GM19239 (cell line): Measurements from ENCODE around the gene GHITM.

Experiments used
- DNase-seq: peaks from one replicate; pipeline ENCODE4 v3.0.0; 2011; ENCODE audit warnings: low spot score; ENCODE audit not compliant: insufficient read length
- FAIRE-seq: peaks from 2 replicates; lab custom pipeline; 2011; peaks lifted over from hg19 to GRCh38; lab: Jason Lieb, UNC

Gene GHITM

DNA sequence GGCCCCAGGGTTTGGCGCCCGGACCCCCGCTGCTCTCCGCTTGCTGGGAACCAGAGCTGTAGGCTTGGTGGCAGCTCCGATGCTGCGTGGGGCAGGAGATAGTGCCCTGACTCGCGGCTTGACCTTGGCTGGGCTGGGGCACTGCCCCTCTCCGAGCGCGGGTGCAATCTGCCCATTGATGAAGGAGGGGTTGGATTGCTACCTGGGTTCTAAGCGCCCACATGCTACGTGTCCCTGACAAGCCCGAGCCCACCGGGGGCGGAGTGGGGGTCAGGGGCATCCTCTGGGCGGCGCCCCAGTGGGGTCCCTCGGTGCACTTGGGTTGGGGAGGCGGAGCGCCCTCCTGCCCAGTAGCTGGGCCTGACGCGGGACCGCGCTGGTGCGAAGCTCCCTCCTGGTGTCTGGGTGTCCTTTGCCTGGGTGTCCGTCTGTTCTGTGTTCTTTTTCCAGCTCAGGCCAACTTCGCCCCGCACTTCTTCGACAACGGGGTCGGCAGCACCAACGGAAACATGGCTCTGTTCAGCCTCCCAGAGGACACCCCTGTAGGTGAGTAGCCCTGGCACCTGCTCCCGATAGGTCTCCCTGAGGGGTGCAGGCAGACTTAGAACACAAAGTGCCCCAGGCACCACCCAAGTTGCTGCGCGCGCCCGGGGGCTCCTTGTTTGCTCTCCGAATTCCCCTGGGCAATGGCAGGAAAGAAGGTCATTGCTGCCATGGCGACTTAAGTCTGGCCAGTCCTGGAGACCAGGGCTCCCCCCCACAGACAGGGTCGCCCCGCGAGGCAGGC lies 55.9 kb downstream of the GHITM start:
- DNase-seq: no peak

DNA sequence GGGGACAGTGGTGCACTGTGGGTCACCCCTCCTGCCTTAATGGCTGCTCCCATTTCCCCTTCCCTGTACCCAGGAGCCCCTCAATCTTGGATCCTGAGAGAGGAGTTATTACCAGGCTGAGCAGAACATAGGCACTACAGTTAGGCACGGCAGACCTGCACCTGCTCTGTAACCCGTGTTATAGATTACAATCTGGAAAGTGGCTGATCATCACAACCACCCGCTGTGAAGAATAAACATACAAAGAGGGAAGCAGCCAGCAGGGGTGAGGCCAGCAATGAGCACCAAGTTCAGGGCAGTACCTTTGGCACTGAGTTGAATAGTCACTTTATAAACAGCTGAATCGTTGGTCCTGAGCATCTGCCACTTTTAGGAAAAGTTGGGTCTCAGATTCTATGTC lies 56.8 kb downstream of the GHITM start:
- FAIRE-seq (no peak), DNase-seq (no peak)

More for the DNA sequence above, 55.9 kb downstream of the GHITM start:
- no peak for FAIRE-seq

DNA sequence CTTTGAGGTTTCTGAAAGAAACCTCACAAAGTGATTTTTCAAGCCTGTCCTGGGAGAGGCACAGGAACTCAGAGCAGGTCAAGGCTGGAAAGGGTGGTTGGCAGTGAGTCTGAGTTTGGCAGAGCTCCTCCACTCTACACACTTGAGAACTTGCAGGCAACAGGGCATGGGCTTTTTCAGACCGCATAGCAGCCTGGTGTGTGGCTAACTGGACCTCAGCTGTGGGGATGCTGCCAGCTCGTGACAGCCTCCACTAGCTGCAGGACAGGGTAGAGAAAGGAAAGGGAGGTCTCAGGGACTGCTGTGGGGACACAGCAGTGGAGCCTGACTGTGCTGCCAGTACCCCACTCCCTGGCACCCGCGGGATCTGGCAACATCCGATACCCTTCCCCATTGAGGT lies 57.6 kb downstream of the GHITM start:
- DNase-seq (no peak), FAIRE-seq (no peak)

DNA sequence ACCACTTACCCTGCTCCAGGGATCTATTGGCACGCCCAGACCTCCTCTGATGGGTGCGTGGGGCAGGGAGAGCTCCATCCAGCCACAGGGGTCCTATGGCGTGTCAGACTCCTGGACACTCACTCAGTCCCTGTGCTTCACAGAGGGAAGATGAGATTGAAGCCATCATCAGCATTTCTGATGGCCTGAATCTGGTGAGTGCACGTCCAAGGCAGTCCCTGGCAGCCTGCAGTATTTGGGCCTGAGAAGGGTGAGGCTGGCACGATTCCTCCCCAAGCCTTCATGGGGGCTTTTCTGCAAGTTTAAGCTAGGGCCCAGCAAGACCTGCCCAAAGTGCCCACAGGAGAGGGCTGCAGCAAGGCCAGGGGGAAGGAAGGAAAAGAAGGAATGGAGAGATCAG lies 58.3 kb downstream of the GHITM start:
- DNase-seq (no peak), FAIRE-seq (no peak)

DNA sequence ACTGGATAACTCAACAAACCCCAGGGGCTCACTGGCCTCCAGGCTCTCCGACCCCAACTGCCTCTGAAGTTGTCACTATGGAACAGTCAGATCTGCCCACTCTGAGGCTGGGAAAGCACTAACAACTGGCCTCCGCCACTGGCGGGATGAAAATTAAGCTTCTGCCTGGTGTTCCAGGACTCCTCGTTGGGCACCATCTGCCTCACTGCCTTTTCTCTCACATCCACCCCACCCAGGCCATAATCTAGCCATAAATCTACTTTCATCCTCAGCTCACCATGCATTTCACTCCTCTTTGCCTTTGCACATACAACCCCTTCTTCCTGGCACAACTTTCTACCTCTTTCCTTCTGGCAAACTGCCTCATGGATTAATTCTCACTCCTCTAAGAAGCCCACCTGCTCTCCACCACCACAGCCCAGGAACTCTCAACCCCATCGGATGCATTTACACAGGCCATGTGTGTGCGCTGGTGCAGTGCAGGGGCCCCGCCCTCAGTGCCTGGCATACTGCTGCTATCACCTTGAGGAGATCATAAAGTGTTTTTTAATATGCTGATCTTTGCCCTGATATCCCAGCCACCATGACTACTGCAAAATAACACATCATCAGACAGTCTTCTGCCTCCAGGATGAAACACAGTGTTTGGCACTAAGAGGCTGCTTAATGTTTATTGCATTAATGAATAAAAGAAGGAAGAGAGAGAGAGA lies 59.1 kb downstream of the GHITM start:
- no peak for DNase-seq
- no peak for FAIRE-seq

DNA sequence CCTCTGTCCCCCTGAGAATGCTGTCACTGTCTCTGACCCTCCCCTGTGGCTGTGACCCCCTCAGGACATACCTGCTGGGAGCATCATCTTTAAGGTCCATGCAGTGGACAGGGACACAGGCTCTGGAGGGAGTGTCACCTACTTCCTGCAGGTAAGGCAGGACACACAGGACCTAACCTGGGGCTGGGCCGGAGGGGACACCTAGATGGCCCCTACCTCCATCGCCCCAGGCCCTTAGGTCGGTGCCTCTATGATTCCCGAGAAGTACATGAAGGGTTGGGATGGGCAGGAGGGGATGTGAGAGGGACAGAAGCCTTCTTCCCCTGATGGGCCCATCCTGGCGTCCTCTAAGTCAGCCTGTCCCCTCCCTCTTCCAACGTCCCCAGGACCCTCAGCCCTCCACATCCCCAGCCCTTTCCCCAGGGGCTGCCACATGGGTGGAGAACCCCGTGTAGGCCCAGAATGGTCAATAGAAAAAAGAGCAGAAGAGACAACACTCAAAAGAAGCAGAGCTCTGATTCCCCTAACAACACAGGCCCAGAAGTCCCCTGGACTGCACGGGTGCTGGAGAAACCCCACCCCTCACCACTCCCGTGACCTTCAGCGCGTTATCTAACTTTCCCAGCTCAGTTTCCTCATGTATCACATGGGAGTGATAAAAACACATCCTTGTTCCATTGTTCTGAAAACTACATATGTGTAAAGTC lies 61.4 kb downstream of the GHITM start:
- FAIRE-seq (no peak), DNase-seq (no peak)

DNA sequence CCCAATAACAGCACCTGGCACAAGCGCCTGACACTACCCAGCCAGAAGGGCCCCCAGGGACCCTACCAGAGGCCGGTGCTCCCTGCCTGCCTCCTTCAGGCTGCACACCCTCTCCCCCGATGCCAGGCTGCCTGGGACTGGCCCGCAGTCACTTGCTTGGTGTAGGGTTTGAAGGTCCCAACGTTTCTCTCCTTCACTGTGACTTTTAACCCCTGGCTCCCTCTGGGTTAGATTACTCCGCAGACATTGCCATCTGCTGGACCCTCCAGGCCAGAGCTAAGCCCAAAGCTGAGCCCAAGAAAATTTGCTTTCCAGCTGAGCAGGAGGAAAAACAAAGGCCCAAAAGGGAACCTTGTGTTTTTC lies 61.9 kb downstream of the GHITM start:
- FAIRE-seq (no peak), DNase-seq (no peak)

DNA sequence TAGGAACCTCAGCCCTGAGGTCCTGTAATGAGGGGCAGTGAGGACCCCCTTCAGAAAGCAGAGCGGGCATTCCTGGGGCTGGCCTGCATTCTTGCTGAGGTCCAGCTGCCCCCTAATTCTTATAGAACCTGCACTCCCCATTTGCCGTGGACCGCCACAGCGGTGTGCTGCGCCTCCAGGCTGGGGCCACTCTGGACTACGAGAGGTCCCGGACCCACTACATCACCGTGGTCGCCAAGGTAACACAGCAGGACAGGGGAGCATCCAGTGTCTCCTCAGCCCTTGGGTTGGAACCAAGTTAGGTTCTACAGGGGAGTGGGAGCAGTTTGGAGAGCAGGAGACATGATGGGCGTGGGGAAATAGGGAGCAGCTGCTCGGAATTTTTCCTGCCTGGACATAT lies 62.4 kb downstream of the GHITM start:
- FAIRE-seq (no peak), DNase-seq (no peak)

DNA sequence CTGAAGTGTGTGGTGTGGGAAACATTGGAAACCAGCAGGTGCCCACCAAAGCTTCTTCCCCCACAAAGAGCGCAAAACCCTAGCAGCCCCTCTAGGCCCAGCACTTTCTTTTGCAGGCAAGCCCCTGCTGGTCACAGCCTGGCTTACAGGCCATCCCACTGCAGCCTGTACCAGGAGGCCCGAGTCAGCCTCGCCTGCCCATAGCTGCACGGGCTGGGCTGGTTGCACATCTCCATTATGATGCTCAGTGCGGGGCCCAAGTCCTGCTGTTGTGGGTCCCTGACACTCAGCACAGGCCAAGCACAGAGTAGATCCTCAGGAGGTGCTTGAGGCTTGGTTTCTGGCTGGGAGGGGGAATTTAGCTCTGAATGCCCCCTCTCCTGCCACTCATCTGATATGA lies 63.0 kb downstream of the GHITM start:
- FAIRE-seq: no peak
- no peak for DNase-seq
